Aorta (tissue), 5 donors: ENCODE results near the gene MPHOSPH9. TPM values are rescaled to one million over a fixed set of nuclear protein-coding genes. Genes with fewer than 3 reads are reported as not detected.

Experiments used
- ATAC-seq: fragments of 200-7000 bp; cut with Tn5 transposase; one replicate; pipeline ENCODE4 v1.9.1; 2022; ENCODE audit warnings: moderate library complexity; ENCODE audit not compliant: low FRiP score
- DNase-seq, 2 donors: peaks; one replicate each; pipeline ENCODE4 v3.0.0-alpha.2; 2020
- H3K27ac ChIP-seq, 2 donors: one replicate each; pipeline ENCODE4 v1.5.1; 2013; ENCODE audit warnings: low read length in 2 of 2, mild to moderate bottlenecking in 2 of 2, moderate library complexity in 2 of 2, control low read depth in 1 of 2, inconsistent platforms in 1 of 2, low read depth in 1 of 2
- H3K27me3 ChIP-seq, 2 donors: one replicate each; pipeline ENCODE4 v1.6.1; 2013; ENCODE audit warnings: control low read depth in 1 of 2, low read length in 1 of 2, mild to moderate bottlenecking in 1 of 2, moderate library complexity in 1 of 2; ENCODE audit not compliant: insufficient read depth in 2 of 2, control insufficient read depth in 1 of 2
- H3K36me3 ChIP-seq, 2 donors: one replicate each; pipeline ENCODE4 v1.6.1; 2013; ENCODE audit warnings: control low read depth in 1 of 2, low read length in 1 of 2, mild to moderate bottlenecking in 1 of 2; ENCODE audit not compliant: insufficient read depth in 2 of 2, control insufficient read depth in 1 of 2
- H3K4me1 ChIP-seq, 2 donors: one replicate each; pipeline ENCODE4 v1.6.1; 2013; ENCODE audit warnings: low read length in 2 of 2, control low read depth in 1 of 2, mild to moderate bottlenecking in 1 of 2, moderate library complexity in 1 of 2; ENCODE audit not compliant: insufficient read depth in 2 of 2, control insufficient read depth in 1 of 2
- H3K4me3 ChIP-seq, 2 donors: one replicate each; pipeline ENCODE4 v1.5.1; 2013; ENCODE audit warnings: low read length in 2 of 2, control low read depth in 1 of 2, mild to moderate bottlenecking in 1 of 2
- H3K9me3 ChIP-seq: one replicate; pipeline ENCODE4 v1.6.1; 2013; ENCODE audit warnings: mild to moderate bottlenecking, low read length; ENCODE audit not compliant: control insufficient read depth
- WGBS, 2 donors: extraction: QIAGEN DNeasy Blood & Tissue Kit; methylation state at CpG; one replicate each; pipeline ENCODE4 v1.1.7; 2013; 5-methylcytosine and 5-hydroxymethylcytosine counted together
- intact Hi-C, 2 donors: fragments of 100-400 bp; cut with DNase I; formaldehyde crosslinking; loops; one replicate each; pipeline versions ENCODE4 v1.14.2 to v1.15.0; 2022
- polyA plus RNA-seq, 2 donors: library from polyadenylated mRNA; stranded (reverse); fragments of 200-250 nt; gene quantifications; one replicate each; pipeline ENCODE4 v1.2.3, GENCODE V29; 2013
- total RNA-seq, 2 donors: library from RNA; stranded (reverse); fragmentation: NEBNext Ultra II Directional; extraction: Animal tissue kit (Norgen Biotek cat#: 25700); gene quantifications; one replicate each; pipeline ENCODE4 v1.2.1, GENCODE V29; 2021
- donor health status: healthy with polysubstance abuse.
- donor health status: Bipolar disorder and iron deficiency.
- donor health status: DM: no; HTN: no; CAD: no.
- donor health status: DM: no; HTN: no; CAD: no.
- donor health status: DM: yes; HTN: yes; CAD: no.

MPHOSPH9 gene
- total and polyA plus RNA-seq, 4 donors = 2.0 to 25.1 (median 9.3) TPM

DNA sequence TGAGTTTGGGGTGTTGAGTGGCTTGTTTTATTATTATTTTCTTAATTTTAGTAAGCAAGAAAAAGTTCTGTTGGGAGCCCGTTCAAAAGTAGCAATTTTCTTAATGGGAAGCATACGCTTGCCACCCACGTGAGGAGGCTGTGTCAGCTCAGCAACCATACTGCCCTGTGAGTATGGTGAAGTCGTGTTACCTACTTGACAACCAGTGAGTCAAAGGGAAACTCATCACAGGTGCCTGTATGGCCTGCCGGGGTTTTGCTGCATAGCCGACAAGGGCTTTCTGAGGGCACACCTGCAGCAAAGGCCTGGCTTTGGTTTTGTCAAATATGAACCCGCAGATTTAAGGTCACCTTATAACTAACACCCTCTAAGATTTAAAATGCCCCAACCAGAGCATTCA, 113.1 kb downstream of the MPHOSPH9 start:
- intact Hi-C loops = no loop called here

GRCh38 chr12:123118497-123118896, 114.4 kb downstream of the MPHOSPH9 start:
- H3K36me3 ChIP-seq = no peaks in the 10 kb centered on the region
- H3K4me3 ChIP-seq = no peak overlapping the region
- no peak for ATAC-seq
- WGBS, 2 donors = 98 to 99% methylated on average over 8 of the region's 8 CpGs
- H3K27me3 ChIP-seq = no peaks in the 10 kb centered on the region
- H3K4me1 ChIP-seq = peaks cover 3 to 8% of the 10 kb centered on the region in 2 donors
- H3K27ac ChIP-seq = no peak overlapping the region
- no peak for DNase-seq
- H3K9me3 ChIP-seq = no peaks in the 10 kb centered on the region
- intact Hi-C loops = no loop called here

More for the DNA sequence above, 113.1 kb downstream of the MPHOSPH9 start:
- Histone ChIP-seq H3K27me3 (no peaks in the 10 kb centered on the region), H3K4me1 (peaks cover 3% of the 10 kb centered on the region in 2 donors), H3K4me3 (no peak overlapping the region), H3K27ac (no peak overlapping the region), H3K9me3 (no peaks in the 10 kb centered on the region), H3K36me3 (no peaks in the 10 kb centered on the region)
- DNase-seq (no peak), ATAC-seq (no peak)
- WGBS, 2 donors = 94 to 96% methylated on average over 7 of the region's 7 CpGs

DNA sequence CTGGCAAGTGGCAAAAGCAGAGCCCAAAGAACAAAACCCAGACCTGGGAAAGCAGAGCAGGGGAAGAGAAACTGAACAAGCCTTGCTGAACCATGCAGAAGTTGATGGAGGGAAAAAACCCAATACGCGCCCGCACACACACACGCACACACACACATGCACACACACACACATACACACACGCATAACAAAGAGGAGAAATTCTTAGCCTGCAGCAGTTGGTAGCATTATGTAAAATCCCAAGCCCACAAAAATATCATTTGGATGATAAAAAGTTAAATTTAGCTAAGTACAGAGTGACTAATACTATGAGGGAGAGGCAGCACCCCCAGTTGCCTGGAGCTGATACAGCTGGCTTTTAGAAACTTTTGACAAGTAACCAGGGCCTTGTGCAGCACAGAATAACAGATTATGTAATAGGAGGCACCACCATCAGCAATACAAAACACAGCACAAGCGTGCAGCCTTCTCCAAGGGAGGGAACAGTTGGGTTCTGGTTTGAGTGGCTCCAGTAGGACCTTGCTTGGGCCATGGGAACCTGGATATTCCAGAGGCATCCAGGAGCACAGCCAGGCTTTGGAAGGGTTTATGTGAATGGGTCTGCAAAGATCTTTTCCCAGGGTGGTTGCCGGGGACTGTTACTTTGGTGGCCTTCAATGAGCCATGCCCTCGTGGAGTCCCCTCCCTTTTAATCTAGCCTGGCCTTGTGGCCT, 117.4 kb downstream of the MPHOSPH9 start:
- Histone ChIP-seq H3K4me1 (peaks cover 3 to 8% of the 10 kb centered on the region in 2 donors), H3K9me3 (no peaks in the 10 kb centered on the region), H3K27ac (peak overlapping the region in 1 of 2 donors; percentile 69), H3K36me3 (no peaks in the 10 kb centered on the region), H3K4me3 (no peak overlapping the region), H3K27me3 (no peaks in the 10 kb centered on the region)
- 7 to 10% methylated on average over 8 of the region's 8 CpGs for WGBS, 2 donors
- intact Hi-C loops = no loop called here
- ATAC-seq = peak; percentile 93
- peak; percentile 79 to 83 for DNase-seq

DNA sequence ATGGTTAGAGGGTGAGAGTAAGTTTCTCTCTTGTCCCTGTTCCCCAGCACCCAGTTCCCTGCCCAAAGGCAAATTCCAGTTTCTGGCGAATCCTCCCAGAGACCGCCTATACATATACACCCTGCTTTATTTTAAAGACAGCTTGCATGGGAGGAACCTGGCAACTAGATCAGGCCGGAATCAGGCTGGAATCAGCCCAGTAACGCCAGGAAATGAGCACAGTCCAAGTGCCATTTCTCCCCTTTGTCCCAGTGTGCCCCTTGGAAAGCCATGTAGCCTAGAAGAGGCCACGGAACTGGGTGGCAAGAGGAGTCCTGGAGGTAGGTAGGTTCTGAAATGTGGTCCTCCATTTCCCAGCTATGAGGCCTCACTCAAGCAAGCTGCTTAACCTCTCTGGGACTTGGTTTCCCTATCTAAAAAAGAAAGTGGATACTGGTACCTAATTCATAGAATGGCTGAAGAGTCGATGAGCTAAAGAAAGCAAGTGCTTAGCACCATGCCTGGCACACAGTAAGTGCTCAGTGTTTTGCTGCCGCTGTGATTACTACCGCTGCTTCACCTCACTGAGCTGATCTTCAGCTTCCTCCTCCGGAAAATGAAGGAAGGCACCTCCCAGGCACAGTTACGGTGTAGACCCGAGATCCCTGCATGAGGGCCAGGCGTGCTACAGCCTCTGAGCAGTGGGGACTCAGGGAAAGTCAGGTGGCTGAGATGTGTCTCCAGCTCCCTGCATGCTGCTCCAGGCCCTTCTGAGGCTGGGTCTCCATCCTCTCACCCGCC, 118.4 kb downstream of the MPHOSPH9 start:
- 69 to 74% methylated on average over 13 of the region's 13 CpGs for WGBS, 2 donors
- Histone ChIP-seq H3K27ac (peak overlapping the region in 1 of 2 donors; percentile 61), H3K4me3 (no peak overlapping the region), H3K36me3 (no peaks in the 10 kb centered on the region), H3K27me3 (no peaks in the 10 kb centered on the region), H3K9me3 (no peaks in the 10 kb centered on the region), H3K4me1 (peaks cover 3 to 8% of the 10 kb centered on the region in 2 donors)
- no peak for ATAC-seq
- intact Hi-C loops = no loop called here
- DNase-seq = no peak

DNA sequence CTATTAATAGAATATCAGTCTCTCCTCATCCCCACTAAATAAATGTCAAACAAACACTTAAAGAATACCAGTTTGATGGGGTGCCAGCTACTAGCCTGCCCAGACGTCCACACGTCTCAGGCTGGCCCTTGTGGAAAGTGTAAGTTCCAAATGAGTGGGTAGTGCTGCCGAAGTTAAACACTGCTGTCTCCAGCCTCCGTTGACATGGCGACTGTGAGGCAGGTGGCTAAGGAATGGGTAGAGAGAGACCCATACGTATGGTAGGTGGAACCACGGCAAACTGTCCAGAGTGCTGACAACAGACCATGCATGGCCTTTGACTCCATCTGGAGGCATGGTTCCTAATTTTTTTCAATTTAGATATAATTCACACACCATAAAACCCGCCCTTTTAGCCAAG, 119.9 kb downstream of the MPHOSPH9 start:
- Histone ChIP-seq H3K4me1 (peaks cover 3 to 8% of the 10 kb centered on the region in 2 donors), H3K27me3 (no peaks in the 10 kb centered on the region), H3K27ac (no peak overlapping the region), H3K4me3 (no peak overlapping the region), H3K36me3 (no peaks in the 10 kb centered on the region), H3K9me3 (no peaks in the 10 kb centered on the region)
- DNase-seq (no peak), ATAC-seq (no peak)
- 43 to 50% methylated on average over 8 of the region's 8 CpGs for WGBS, 2 donors
- intact Hi-C loops = no loop called here

DNA sequence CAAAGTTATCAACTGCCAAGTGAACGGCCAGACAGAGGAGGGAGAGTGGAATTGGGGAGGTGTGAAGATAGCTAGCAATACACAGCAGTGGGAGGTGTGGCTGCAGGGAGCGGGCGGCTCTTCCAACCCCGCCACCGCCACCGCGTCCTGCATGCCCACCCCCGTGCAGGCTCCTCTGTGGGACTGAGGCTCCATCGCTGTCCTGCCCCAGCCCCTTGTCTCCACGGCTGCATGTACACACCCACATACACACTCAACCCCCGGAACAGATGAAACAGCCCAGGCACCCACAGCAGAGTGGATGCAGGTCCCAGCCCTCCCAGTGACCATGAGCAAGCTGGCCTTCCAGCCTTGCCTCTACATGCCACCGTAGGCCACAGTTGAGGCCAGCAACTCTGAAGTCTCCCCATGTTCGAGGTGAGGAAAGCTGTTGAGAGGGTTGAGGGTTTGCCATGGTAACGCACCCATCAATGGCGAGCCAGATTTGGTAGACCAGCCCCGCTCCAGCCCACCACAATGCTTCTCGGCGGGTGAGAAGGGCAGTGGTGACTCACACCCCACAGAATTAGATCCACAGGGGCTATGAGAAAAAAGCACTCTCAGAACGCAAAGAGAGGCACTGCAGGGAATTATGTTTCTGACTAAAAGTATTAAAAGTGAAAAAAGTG, 121.3 kb downstream of the MPHOSPH9 start:
- no peak overlapping the region for H3K27ac ChIP-seq
- H3K4me3 ChIP-seq = no peak overlapping the region
- WGBS, 2 donors = 94 to 95% methylated on average over 19 of the region's 19 CpGs
- H3K4me1 ChIP-seq = peaks cover 3 to 8% of the 10 kb centered on the region in 2 donors
- ATAC-seq (no peak), DNase-seq (no peak)
- H3K9me3 ChIP-seq = no peaks in the 10 kb centered on the region
- no peaks in the 10 kb centered on the region for H3K27me3 ChIP-seq
- no peaks in the 10 kb centered on the region for H3K36me3 ChIP-seq
- intact Hi-C loops = no loop called here

- ATAC-seq (peak; percentile 55), DNase-seq (peak in 1 of 2 donors; percentile 74)
- intact Hi-C loops = no loop called here
- no peaks in the 10 kb centered on the region for H3K36me3 ChIP-seq
- no peak overlapping the region for H3K4me3 ChIP-seq
- H3K27me3 ChIP-seq = no peaks in the 10 kb centered on the region
- H3K27ac ChIP-seq = no peak overlapping the region
- 10 to 21% methylated on average over 3 of the region's 3 CpGs for WGBS, 2 donors
- H3K9me3 ChIP-seq = no peaks in the 10 kb centered on the region
- H3K4me1 ChIP-seq = peaks cover 0 to 2% of the 10 kb centered on the region in 2 donors
Measured at GRCh38 chr12:123109319-123109772, 123.6 kb downstream of the MPHOSPH9 start.

DNA sequence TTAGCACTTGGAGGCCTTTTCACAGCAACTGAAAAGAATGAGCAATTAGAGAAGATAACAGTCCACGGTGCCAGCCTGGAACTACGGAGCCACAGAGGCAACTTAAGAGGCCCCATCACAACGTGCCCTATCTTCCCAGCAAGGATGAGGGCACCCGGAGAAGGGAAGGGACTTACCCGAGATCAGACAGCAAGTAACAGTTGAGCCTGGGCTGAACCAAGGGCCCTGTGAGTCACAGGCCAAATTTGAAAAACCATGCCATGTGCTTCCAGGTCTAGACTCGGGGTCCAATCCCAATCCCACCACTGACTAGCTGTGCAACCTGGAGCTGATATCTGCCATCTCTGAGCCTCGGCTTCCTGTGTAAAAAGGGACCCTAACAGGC, 124.3 kb downstream of the MPHOSPH9 start:
- H3K4me3 ChIP-seq = no peak overlapping the region
- H3K27ac ChIP-seq = no peak overlapping the region
- WGBS, 2 donors = 80 to 83% methylated on average over 7 of the region's 7 CpGs

More for the DNA sequence above, 124.3 kb downstream of the MPHOSPH9 start:
- Histone ChIP-seq H3K4me1 (no peaks in the 10 kb centered on the region), H3K27me3 (no peaks in the 10 kb centered on the region), H3K9me3 (no peaks in the 10 kb centered on the region), H3K36me3 (no peaks in the 10 kb centered on the region)
- peak in 1 of 2 donors; percentile 23 for DNase-seq
- no peak for ATAC-seq
- intact Hi-C loops = no loop called here
